NB4 (cell line): ENCODE measurements around the gene CEP290.
A peak's percentile ranks its signal among the peaks of the same experiment; 100 is the strongest.
"Not testable (repeated sequence)": the region's sequence is repeated elsewhere in the genome, so short reads cannot be mapped to it uniquely, and the experiment has no call there.

Experiments used
- DNase-seq: peaks from one replicate; pipeline ENCODE4 v3.0.0; 2010; ENCODE audit warnings: low read depth
- H3K4me3 ChIP-seq: one replicate; pipeline ENCODE4 v1.5.1; 2011; ENCODE audit warnings: mild to moderate bottlenecking, low read depth, low read length, moderate library complexity
- MAX ChIP-seq: IDR thresholded peaks from 2 replicates; pipeline ENCODE4 v1.6.1; 2011; ENCODE audit warnings: low read depth, low read length
- MYC ChIP-seq: IDR thresholded peaks from 2 replicates; pipeline ENCODE4 v1.6.1; 2011; ENCODE audit warnings: low read depth, low read length
- POLR2A ChIP-seq: IDR thresholded peaks from 2 replicates; pipeline ENCODE4 v1.6.1; 2011; ENCODE audit warnings: mild to moderate bottlenecking; ENCODE audit not compliant: insufficient read length; ENCODE audit errors: extremely low read depth
- TF ChIP-seq, protein P1 (sequence below): IDR thresholded peaks from one replicate; pipeline ENCODE4 v1.5.1; 2012; ENCODE audit warnings: low read depth, low read length

Gene CEP290

GRCh38 chr12:88035271-88035906, 106.5 kb downstream of the CEP290 start:
- peak overlapping the region; percentile 95 for H3K4me3 ChIP-seq
- TF ChIP-seq MAX = peak; percentile 94
- TF ChIP-seq, protein P1, sequence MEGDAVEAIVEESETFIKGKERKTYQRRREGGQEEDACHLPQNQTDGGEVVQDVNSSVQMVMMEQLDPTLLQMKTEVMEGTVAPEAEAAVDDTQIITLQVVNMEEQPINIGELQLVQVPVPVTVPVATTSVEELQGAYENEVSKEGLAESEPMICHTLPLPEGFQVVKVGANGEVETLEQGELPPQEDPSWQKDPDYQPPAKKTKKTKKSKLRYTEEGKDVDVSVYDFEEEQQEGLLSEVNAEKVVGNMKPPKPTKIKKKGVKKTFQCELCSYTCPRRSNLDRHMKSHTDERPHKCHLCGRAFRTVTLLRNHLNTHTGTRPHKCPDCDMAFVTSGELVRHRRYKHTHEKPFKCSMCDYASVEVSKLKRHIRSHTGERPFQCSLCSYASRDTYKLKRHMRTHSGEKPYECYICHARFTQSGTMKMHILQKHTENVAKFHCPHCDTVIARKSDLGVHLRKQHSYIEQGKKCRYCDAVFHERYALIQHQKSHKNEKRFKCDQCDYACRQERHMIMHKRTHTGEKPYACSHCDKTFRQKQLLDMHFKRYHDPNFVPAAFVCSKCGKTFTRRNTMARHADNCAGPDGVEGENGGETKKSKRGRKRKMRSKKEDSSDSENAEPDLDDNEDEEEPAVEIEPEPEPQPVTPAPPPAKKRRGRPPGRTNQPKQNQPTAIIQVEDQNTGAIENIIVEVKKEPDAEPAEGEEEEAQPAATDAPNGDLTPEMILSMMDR = no peak
- TF ChIP-seq MYC = peak; percentile 92
- TF ChIP-seq POLR2A = peak; percentile 98
- peak; percentile 95 for DNase-seq

- H3K4me3 ChIP-seq, DNase-seq: not testable (repeated sequence)
Measured at GRCh38 chr12:88031161-88031560, 110.7 kb downstream of the CEP290 start.

DNA sequence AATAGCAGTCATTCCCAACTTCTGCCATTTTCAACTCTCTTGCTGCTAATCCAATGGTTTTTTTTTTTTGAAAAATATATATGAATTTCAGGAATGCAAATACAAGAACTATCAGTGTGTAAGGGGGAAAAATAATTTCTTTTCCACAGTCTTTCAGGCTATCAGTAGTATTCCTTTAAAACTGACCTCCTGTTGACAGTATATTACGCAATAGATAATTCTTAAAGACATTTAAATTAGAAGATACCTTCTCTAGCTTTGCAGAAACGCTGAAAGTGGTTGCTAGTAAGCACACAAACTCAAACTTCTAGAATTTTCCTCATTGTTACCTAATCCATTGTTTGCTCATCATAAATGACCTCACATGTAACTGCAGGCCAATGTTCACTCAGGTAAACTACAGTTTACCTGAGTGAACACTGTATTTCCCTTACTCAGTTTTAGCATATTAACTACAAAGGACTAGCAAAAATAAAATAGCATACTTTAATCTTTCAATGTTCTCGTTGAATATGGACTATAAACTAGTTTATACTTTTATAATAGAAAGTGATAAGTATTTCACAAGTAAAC, 112.7 kb downstream of the CEP290 start, which contains the start of gene C12orf50:
Gene C12orf50 (minus strand): TSS at position 309 of the 573 bp plus-strand sequence. CDS start 2,439 bp downstream, outside the sequence.
- no peak within 1 kb of the TSS for H3K4me3 ChIP-seq
- TF ChIP-seq, protein P1 = no peak
- TF ChIP-seq MAX (no peak), MYC (no peak), POLR2A (no peak)
- DNase-seq = no peak

- H3K4me3 ChIP-seq = no peak overlapping the region
- DNase-seq = no peak
- TF ChIP-seq, protein P1 = no peak
- TF ChIP-seq MAX (no peak), POLR2A (no peak), MYC (no peak)
Measured at GRCh38 chr12:88026196-88026595, 115.7 kb downstream of the CEP290 start.

DNA sequence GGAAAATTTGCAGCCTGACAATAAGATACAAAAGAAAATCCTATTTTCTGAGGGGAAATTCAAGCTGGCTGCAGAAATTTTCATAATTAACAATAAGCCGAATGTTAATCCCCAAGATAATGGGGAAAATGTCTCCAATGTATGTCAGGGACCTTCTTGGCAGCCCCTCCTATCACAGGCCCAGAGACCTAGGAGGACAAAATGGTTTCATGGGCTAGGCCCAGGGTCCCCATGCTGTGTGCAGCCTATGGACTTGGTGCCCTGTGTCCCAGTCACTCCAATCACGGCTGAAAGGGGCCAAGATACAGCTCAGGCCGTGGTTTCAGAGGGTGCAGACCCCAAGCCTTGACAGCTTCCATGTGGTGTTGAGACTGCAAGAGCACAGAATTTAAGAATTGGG, 123.9 kb downstream of the CEP290 start:
- DNase-seq = no peak
- no peak overlapping the region for H3K4me3 ChIP-seq
- TF ChIP-seq MAX = no peak
- TF ChIP-seq, protein P1 = no peak
- no peak for TF ChIP-seq MYC
- no peak for TF ChIP-seq POLR2A

GRCh38 chr12:88015825-88016224, 126.1 kb downstream of the CEP290 start:
- H3K4me3 ChIP-seq = no peak overlapping the region
- TF ChIP-seq MAX (no peak), MYC (no peak), POLR2A (no peak)
- TF ChIP-seq, protein P1 = no peak

More at GRCh38 chr12:88015825-88016224, 126.1 kb downstream of the CEP290 start:
- DNase-seq = no peak
